Endothelial cell of umbilical vein (primary cell): ENCODE data around the gene CERS6. TPM values are rescaled to one million over a fixed set of nuclear protein-coding genes. Genes with fewer than 3 reads are reported as not detected.

Source experiments
- BruUV-seq: library from RNA; stranded (reverse); fragments of 400-500 nt; replicated peaks from 2 replicates; lab custom pipeline; 2021; lab: Mats Ljungman, UMichigan
- CTCF ChIA-PET: fragments of 300-600, 350-600 bp; sonication (Branson Sonifier 250); formaldehyde crosslinking; loops from one replicate; lab custom pipeline; 2021; ENCODE audit warnings: antibody characterized with exemption, inconsistent platforms; lab: Charles Lee
- POLR2A ChIA-PET: fragments of 300-600, 350-600 bp; sonication (Branson Sonifier 250); formaldehyde crosslinking; loops from one replicate; lab custom pipeline; 2021; ENCODE audit warnings: antibody characterized with exemption, inconsistent platforms; lab: Charles Lee
- DNase-seq: peaks from one replicate; pipeline ENCODE4 v3.0.0-alpha.2; 2011; ENCODE audit warnings: low read depth, low spot score
- FAIRE-seq: peaks from 2 replicates; lab custom pipeline; 2011; peaks lifted over from hg19 to GRCh38; lab: Jason Lieb, UNC
- H2AFZ ChIP-seq: 2 replicates; pipeline ENCODE4 v1.6.0; 2012; ENCODE audit warnings: low read depth, low read length, control low read depth, inconsistent platforms
- H3K27ac ChIP-seq: 2 replicates; pipeline ENCODE4 v1.5.1; 2011; ENCODE audit warnings: low read depth, mild to moderate bottlenecking, control low read depth, low read length, moderate library complexity; ENCODE audit not compliant: insufficient read depth
- H3K27me3 ChIP-seq, 2 experiments: 2 replicates each; pipeline versions ENCODE4 v1.6.0 to v1.6.1; 2011; ENCODE audit warnings: low read length in 2 of 2, mixed read lengths in 1 of 2; ENCODE audit not compliant: control insufficient read depth in 2 of 2, insufficient read depth in 2 of 2
- H3K36me3 ChIP-seq, 2 experiments: 2 replicates in 1 of 2; 3 replicates in 1 of 2; pipeline ENCODE4 v1.5.1; 2011; ENCODE audit warnings: low read length in 2 of 2, mild to moderate bottlenecking in 1 of 2, moderate library complexity in 1 of 2; ENCODE audit not compliant: control insufficient read depth in 2 of 2, insufficient read depth in 2 of 2; ENCODE audit errors: extremely low read depth in 1 of 2
- H3K4me1 ChIP-seq: 3 replicates; pipeline ENCODE4 v1.5.1; 2011; ENCODE audit warnings: mild to moderate bottlenecking, low read length; ENCODE audit not compliant: control insufficient read depth, insufficient read depth; ENCODE audit errors: extremely low read depth
- H3K4me2 ChIP-seq: 2 replicates; pipeline ENCODE4 v1.6.1; 2011; ENCODE audit warnings: low read length, control low read depth, mixed read lengths; ENCODE audit not compliant: insufficient read depth
- H3K4me3 ChIP-seq, 3 experiments: fragments of 200-600 bp in 1 of 3; sonication (generic), shearing (Covaris generic) in 1 of 3; replicated peaks in 1 of 3; 2 replicates each; pipeline ENCODE4 v1.5.1; 2011 to 2016; ENCODE audit warnings: control low read depth in 3 of 3, low read length in 3 of 3, mild to moderate bottlenecking in 2 of 3, inconsistent platforms in 1 of 3, low read depth in 1 of 3, moderate library complexity in 1 of 3; ENCODE audit not compliant: insufficient read depth in 1 of 3
- H3K79me2 ChIP-seq: 2 replicates; pipeline ENCODE4 v1.6.0; 2012; ENCODE audit warnings: low read length, inconsistent platforms; ENCODE audit not compliant: control insufficient read depth, insufficient read depth
- H3K9ac ChIP-seq: replicated peaks from 2 replicates; pipeline ENCODE3; 2011; ENCODE audit warnings: low read length, control low read depth; ENCODE audit not compliant: insufficient read depth; ENCODE audit errors: extremely low read depth
- H3K9me1 ChIP-seq: replicated peaks from 3 replicates; pipeline ENCODE4 v1.6.0; 2011; ENCODE audit warnings: mild to moderate bottlenecking, low read length; ENCODE audit not compliant: control insufficient read depth, insufficient read depth; ENCODE audit errors: extremely low read depth
- H3K9me3 ChIP-seq: replicated peaks from 2 replicates; pipeline ENCODE4 v1.5.1; 2012; ENCODE audit warnings: low read length, inconsistent platforms; ENCODE audit not compliant: control insufficient read depth, insufficient read depth
- H4K20me1 ChIP-seq: replicated peaks from 2 replicates; pipeline ENCODE3; 2011; ENCODE audit warnings: mild to moderate bottlenecking, low read length; ENCODE audit not compliant: control insufficient read depth, insufficient read depth; ENCODE audit errors: extremely low read depth
- EZH2 ChIP-seq: IDR thresholded peaks from 2 replicates; pipeline ENCODE4 v1.6.1; 2012; ENCODE audit warnings: borderline replicate concordance, low read depth, mild to moderate bottlenecking, moderate library complexity, low read length, inconsistent platforms; ENCODE audit not compliant: severe bottlenecking
- FOS ChIP-seq: IDR thresholded peaks from 2 replicates; pipeline ENCODE4 v1.6.1; 2011; ENCODE audit warnings: mild to moderate bottlenecking, low read length, moderate library complexity, borderline replicate concordance; ENCODE audit not compliant: insufficient read depth
- GATA2 ChIP-seq: IDR thresholded peaks from 2 replicates; pipeline ENCODE4 v1.7.0; 2011; ENCODE audit warnings: low read depth, mild to moderate bottlenecking, moderate library complexity, mixed read lengths, low read length; ENCODE audit not compliant: insufficient read length, insufficient read depth
- JUN ChIP-seq: IDR thresholded peaks from 2 replicates; pipeline ENCODE4 v1.6.1; 2011; ENCODE audit warnings: borderline replicate concordance, low read depth; ENCODE audit not compliant: insufficient read length, insufficient read depth
- MYC ChIP-seq: IDR thresholded peaks from one replicate; pipeline ENCODE4 v1.6.1; 2011; ENCODE audit warnings: mild to moderate bottlenecking, low read depth, low read length
- POLR2A ChIP-seq: IDR thresholded peaks from 2 replicates; pipeline ENCODE4 v1.6.1; 2012; ENCODE audit warnings: low read depth, mild to moderate bottlenecking, control low read depth, low read length
- POLR2AphosphoS5 ChIP-seq: IDR thresholded peaks from 2 replicates; pipeline ENCODE4 v1.6.1; 2012; ENCODE audit warnings: low read depth, mild to moderate bottlenecking, control low read depth, low read length, moderate library complexity; ENCODE audit not compliant: insufficient read depth
- dilution Hi-C: fragments of 300-500 bp; cut with MboI; formaldehyde crosslinking; loops from one replicate; pipeline ENCODE4 v1.15.0; 2019; ENCODE audit warnings: low sequenced_read_pairs; ENCODE audit not compliant: extremely low pct_ligation_motif_present
- intact Hi-C: fragments of 100-400 bp; cut with micrococcal nuclease; formaldehyde crosslinking; loops from one replicate; pipeline ENCODE4 v1.10.0; 2022
- polyA plus RNA-seq, 4 experiments: library from polyadenylated mRNA; depleted of rRNA in 3 of 4; stranded (reverse) in 3 of 4; unstranded in 1 of 4; fragments of >200 nt; gene quantifications; 2 replicates each; pipeline versions ENCODE4 v1.2.1 to v1.2.3, GENCODE V29; 2011 to 2012; ENCODE audit warnings: missing spikeins in 1 of 4
- total RNA-seq: library from RNA; stranded (reverse); gene quantifications from 2 replicates; pipeline ENCODE4 v1.2.3, GENCODE V29; 2021
- TF ChIP-seq, protein P1 (sequence below): IDR thresholded peaks from 2 replicates; pipeline ENCODE4 v1.6.1; 2011; ENCODE audit not compliant: insufficient read depth, insufficient read length
- TF ChIP-seq, protein P2 (sequence below), 2 donors: IDR thresholded peaks; 1 replicate in 1 of 2; 2 replicates in 1 of 2; pipeline ENCODE4 v1.5.1; 2011; ENCODE audit warnings: low read length in 2 of 2, mild to moderate bottlenecking in 2 of 2, moderate library complexity in 2 of 2, control low read depth in 1 of 2, inconsistent platforms in 1 of 2, low read depth in 1 of 2; ENCODE audit not compliant: insufficient read depth in 1 of 2; ENCODE audit errors: extremely low read depth in 1 of 2

The CERS6 gene
- total and polyA plus RNA-seq, 2 donors (not counting 3 experiments of a cell fraction or from before 2014, with no cell fraction given) = 2.7 to 11.7 TPM

DNA sequence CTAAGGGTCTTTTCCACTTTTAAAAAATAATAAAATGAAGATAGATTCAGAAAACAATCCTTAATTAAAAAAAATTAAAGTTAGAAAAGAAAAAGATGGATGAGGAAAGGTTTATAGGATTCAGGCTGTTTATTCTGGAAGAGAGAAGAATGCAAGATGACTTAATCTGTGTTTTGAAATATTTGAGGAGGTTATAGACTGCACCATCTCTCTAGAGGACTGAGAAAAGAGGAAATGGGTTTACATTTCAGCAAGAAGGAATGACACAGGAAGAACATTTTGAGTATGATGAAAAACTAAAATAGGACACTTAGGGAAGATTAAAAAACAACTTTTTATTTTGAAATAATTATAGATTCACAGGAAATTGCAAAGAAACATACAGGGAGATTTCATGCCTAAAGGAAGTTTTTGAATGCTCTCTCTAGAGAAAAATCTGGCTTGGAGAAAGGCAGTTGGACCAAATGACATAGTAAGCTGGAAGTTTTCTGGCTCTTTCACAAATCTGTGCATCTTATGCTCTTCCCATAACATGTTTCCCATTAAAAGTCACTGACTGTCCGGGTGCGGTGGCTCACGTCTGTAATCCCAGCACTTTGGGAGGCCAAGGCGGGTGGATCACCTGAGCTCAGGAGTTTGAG, 75.0 kb downstream of the CERS6 start:
- Histone ChIP-seq H3K9me1 (no peaks in the 10 kb centered on the region), H3K4me1 (peaks cover 3% of the 10 kb centered on the region), H3K9me3 (no peaks in the 10 kb centered on the region), H3K27me3 (no peaks in the 10 kb centered on the region), H2AFZ (no peak overlapping the region), H3K4me2 (no peak overlapping the region), H3K36me3 (no peaks in the 10 kb centered on the region), H3K27ac (no peak overlapping the region), H4K20me1 (no peaks in the 10 kb centered on the region), H3K4me3 (no peak overlapping the region), H3K9ac (no peak overlapping the region), H3K79me2 (no peaks in the 10 kb centered on the region)
- intact Hi-C loops (no loop called here), dilution Hi-C loops (no loop called here)
- BruUV-seq = no TSS peak
- FAIRE-seq (no peak), DNase-seq (no peak)
- CTCF ChIA-PET = interaction anchor here (0.6 to 1.6 kb wide), 3 partner anchors 42 to 185 kb away, joined by 3 read pairs; no protein-coding TSS in a partner anchor
- POLR2A ChIA-PET = no interaction called here
- no peak for TF ChIP-seq MYC
- TF ChIP-seq JUN = no peak
- no peak for TF ChIP-seq EZH2
- no peak for TF ChIP-seq POLR2AphosphoS5
- no peak for TF ChIP-seq GATA2
- TF ChIP-seq, protein P1, sequence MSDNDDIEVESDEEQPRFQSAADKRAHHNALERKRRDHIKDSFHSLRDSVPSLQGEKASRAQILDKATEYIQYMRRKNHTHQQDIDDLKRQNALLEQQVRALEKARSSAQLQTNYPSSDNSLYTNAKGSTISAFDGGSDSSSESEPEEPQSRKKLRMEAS = no peak
- TF ChIP-seq POLR2A = no peak
- TF ChIP-seq, protein P2, sequence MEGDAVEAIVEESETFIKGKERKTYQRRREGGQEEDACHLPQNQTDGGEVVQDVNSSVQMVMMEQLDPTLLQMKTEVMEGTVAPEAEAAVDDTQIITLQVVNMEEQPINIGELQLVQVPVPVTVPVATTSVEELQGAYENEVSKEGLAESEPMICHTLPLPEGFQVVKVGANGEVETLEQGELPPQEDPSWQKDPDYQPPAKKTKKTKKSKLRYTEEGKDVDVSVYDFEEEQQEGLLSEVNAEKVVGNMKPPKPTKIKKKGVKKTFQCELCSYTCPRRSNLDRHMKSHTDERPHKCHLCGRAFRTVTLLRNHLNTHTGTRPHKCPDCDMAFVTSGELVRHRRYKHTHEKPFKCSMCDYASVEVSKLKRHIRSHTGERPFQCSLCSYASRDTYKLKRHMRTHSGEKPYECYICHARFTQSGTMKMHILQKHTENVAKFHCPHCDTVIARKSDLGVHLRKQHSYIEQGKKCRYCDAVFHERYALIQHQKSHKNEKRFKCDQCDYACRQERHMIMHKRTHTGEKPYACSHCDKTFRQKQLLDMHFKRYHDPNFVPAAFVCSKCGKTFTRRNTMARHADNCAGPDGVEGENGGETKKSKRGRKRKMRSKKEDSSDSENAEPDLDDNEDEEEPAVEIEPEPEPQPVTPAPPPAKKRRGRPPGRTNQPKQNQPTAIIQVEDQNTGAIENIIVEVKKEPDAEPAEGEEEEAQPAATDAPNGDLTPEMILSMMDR (IDR thresholded peaks at IDR 0.05; ENCODE audit: extremely low read depth in 1 of 2, insufficient read depth in 1 of 2, low read depth in 1 of 2, low read length in 2 of 2) = no peak
- TF ChIP-seq FOS = no peak
